Gastrocnemius medialis (tissue), 4 donors: ENCODE results near the gene FANCD2.

ENCODE experiments used
- POLR2A ChIP-seq, 2 donors: fragments of 450-650 bp; IDR thresholded peaks; one replicate each; pipeline ENCODE4 v1.6.1; 2017; ENCODE audit warnings: antibody characterized with exemption in 2 of 2, mild to moderate bottlenecking in 2 of 2, moderate library complexity in 2 of 2
- TF ChIP-seq, protein P1 (sequence below), 5 experiments: fragments of 450-650 bp in 3 of 5; fragments of 200-600 bp in 2 of 5; sonication (generic) in 2 of 5; IDR thresholded peaks in 4 of 5; conservative IDR thresholded peaks in 1 of 5; 1 replicate in 4 of 5; 2 replicates in 1 of 5; pipeline ENCODE4 v1.5.1; 2016 to 2019; ENCODE audit warnings: antibody characterized with exemption in 5 of 5, mild to moderate bottlenecking in 3 of 5, moderate library complexity in 3 of 5

- TF ChIP-seq, protein P1, sequence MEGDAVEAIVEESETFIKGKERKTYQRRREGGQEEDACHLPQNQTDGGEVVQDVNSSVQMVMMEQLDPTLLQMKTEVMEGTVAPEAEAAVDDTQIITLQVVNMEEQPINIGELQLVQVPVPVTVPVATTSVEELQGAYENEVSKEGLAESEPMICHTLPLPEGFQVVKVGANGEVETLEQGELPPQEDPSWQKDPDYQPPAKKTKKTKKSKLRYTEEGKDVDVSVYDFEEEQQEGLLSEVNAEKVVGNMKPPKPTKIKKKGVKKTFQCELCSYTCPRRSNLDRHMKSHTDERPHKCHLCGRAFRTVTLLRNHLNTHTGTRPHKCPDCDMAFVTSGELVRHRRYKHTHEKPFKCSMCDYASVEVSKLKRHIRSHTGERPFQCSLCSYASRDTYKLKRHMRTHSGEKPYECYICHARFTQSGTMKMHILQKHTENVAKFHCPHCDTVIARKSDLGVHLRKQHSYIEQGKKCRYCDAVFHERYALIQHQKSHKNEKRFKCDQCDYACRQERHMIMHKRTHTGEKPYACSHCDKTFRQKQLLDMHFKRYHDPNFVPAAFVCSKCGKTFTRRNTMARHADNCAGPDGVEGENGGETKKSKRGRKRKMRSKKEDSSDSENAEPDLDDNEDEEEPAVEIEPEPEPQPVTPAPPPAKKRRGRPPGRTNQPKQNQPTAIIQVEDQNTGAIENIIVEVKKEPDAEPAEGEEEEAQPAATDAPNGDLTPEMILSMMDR (IDR thresholded peaks at IDR 0.05 in 4 of 5, conservative IDR thresholded peaks at IDR 0.05 in 1 of 5), result no peak
- TF ChIP-seq POLR2A (IDR thresholded peaks at IDR 0.05), result no peak
These were observed 114.8 kb downstream of the FANCD2 start for GRCh38 chr3:10140996-10141546.
